SK-MEL-5 (cell line): ENCODE measurements around the gene PHEX. TPM values are rescaled to one million over a fixed set of nuclear protein-coding genes. Genes with fewer than 3 reads are reported as not detected.

Experiments
- DNase-seq: peaks from one replicate; pipeline ENCODE4 v3.0.0-alpha.2; 2016; ENCODE audit warnings: low read depth, low spot score
- in situ Hi-C: cut with HindIII; loops from 2 replicates; pipeline ENCODE4 v1.10.0; 2016; ENCODE audit warnings: low sequenced_read_pairs, high pct_unique_total_duplicates, low pct_unique_long_range_greater_than_20kb
- total RNA-seq: library from RNA; depleted of rRNA; stranded (reverse); fragments of >200 nt; shearing (Covaris generic); gene quantifications from 2 replicates; pipeline ENCODE4 v1.2.3, GENCODE V29; 2014

Gene PHEX
- total RNA-seq, 1 experiment from 2014 or later, result 0.16 TPM

GRCh38 chrX:22035236-22035635, 3.1 kb downstream of the PHEX start:
- in situ Hi-C loops, result no loop called here

GRCh38 chrX:22037225-22037624, 5.1 kb downstream of the PHEX start:
- in situ Hi-C loops, result no loop called here
- no peak for DNase-seq

More at GRCh38 chrX:22035236-22035635, 3.1 kb downstream of the PHEX start:
- no peak for DNase-seq

- in situ Hi-C loops, result no loop called here
- no peak for DNase-seq
Measured at GRCh38 chrX:22037911-22038537, 5.9 kb downstream of the PHEX start.

- no peak for DNase-seq
- in situ Hi-C loops, result no loop called here
Measured at GRCh38 chrX:22039541-22039940, 7.4 kb downstream of the PHEX start.

- in situ Hi-C loops, result no loop called here
- DNase-seq, result no peak
Measured at GRCh38 chrX:22040184-22040583, 8.1 kb downstream of the PHEX start.

GRCh38 chrX:22041907-22042530, 9.9 kb downstream of the PHEX start:
- in situ Hi-C loops, result no loop called here

GRCh38 chrX:22043872-22044271, 11.7 kb downstream of the PHEX start:
- no peak for DNase-seq
- in situ Hi-C loops, result no loop called here

More at GRCh38 chrX:22041907-22042530, 9.9 kb downstream of the PHEX start:
- no peak for DNase-seq

- DNase-seq, result no peak
- in situ Hi-C loops, result no loop called here
Measured at GRCh38 chrX:22047468-22047867, 15.3 kb downstream of the PHEX start.

- no peak for DNase-seq
- in situ Hi-C loops, result no loop called here
Measured at GRCh38 chrX:22053481-22053880, 21.4 kb downstream of the PHEX start.

- in situ Hi-C loops, result no loop called here
- no peak for DNase-seq
Measured at GRCh38 chrX:22056235-22056634, 24.1 kb downstream of the PHEX start.

GRCh38 chrX:22057667-22058066, 25.5 kb downstream of the PHEX start:
- no peak for DNase-seq
- in situ Hi-C loops, result no loop called here

- in situ Hi-C loops, result no loop called here
- no peak for DNase-seq
Measured at GRCh38 chrX:22059775-22060174, 27.6 kb downstream of the PHEX start.

- in situ Hi-C loops, result no loop called here
- DNase-seq, result no peak
Measured at GRCh38 chrX:22060415-22061280, 28.5 kb downstream of the PHEX start.

GRCh38 chrX:22063284-22063683, 31.2 kb downstream of the PHEX start:
- in situ Hi-C loops, result no loop called here

GRCh38 chrX:22069586-22069985, 37.5 kb downstream of the PHEX start:
- in situ Hi-C loops, result no loop called here
- no peak for DNase-seq

More at GRCh38 chrX:22063284-22063683, 31.2 kb downstream of the PHEX start:
- peak; percentile 71 for DNase-seq

- in situ Hi-C loops, result no loop called here
- DNase-seq, result no peak
Measured at GRCh38 chrX:22073928-22074327, 41.8 kb downstream of the PHEX start.

GRCh38 chrX:22078117-22078516, 46.0 kb downstream of the PHEX start:
- no peak for DNase-seq
- in situ Hi-C loops, result no loop called here

GRCh38 chrX:22081475-22082092, 49.5 kb downstream of the PHEX start:
- peak; percentile 73 for DNase-seq
- in situ Hi-C loops, result no loop called here
